CD14-positive monocyte (primary cell): Measurements from ENCODE around the gene CTXN1. TPM values are rescaled to one million over a fixed set of nuclear protein-coding genes. Genes with fewer than 3 reads are reported as not detected.

ENCODE experiments used
- DNase-seq, 3 donors: peaks; one replicate each; pipeline ENCODE4 v3.0.0-alpha.2; 2011 to 2022
- H2AFZ ChIP-seq: 2 replicates; pipeline ENCODE4 v1.6.0; 2012; ENCODE audit warnings: mild to moderate bottlenecking, low read depth, low read length, inconsistent platforms; ENCODE audit not compliant: insufficient read depth, poor library complexity, severe bottlenecking
- H3K27ac ChIP-seq, 2 donors: 1 replicate in 1 of 2; 2 replicates in 1 of 2; pipeline ENCODE4 v1.5.1; 2012 to 2013; ENCODE audit warnings: low read length in 2 of 2, control low read depth in 1 of 2, inconsistent platforms in 1 of 2, low read depth in 1 of 2, mild to moderate bottlenecking in 1 of 2
- H3K27me3 ChIP-seq, 2 donors: one replicate each; pipeline versions ENCODE4 v1.6.0 to v1.6.1; 2011 to 2013; ENCODE audit warnings: low read length in 2 of 2; ENCODE audit not compliant: control insufficient read depth in 2 of 2, insufficient read depth in 2 of 2
- H3K36me3 ChIP-seq, 2 donors: replicated peaks in 1 of 2; 1 replicate in 1 of 2; 2 replicates in 1 of 2; pipeline versions ENCODE4 v1.5.1 to v1.6.1; 2012 to 2013; ENCODE audit warnings: low read length in 2 of 2, control low read depth in 1 of 2, inconsistent platforms in 1 of 2, mild to moderate bottlenecking in 1 of 2; ENCODE audit not compliant: insufficient read depth in 2 of 2, control insufficient read depth in 1 of 2
- H3K4me1 ChIP-seq, 2 donors: 1 replicate in 1 of 2; 2 replicates in 1 of 2; pipeline versions ENCODE4 v1.5.1 to v1.6.1; 2012 to 2013; ENCODE audit warnings: low read length in 2 of 2, control low read depth in 1 of 2, inconsistent platforms in 1 of 2, mild to moderate bottlenecking in 1 of 2, moderate library complexity in 1 of 2; ENCODE audit not compliant: insufficient read depth in 2 of 2, control insufficient read depth in 1 of 2
- H3K4me2 ChIP-seq: replicated peaks from 2 replicates; pipeline ENCODE3; 2012; ENCODE audit warnings: low read length, moderate library complexity, mild to moderate bottlenecking; ENCODE audit not compliant: poor library complexity, severe bottlenecking; ENCODE audit errors: extremely low read depth
- H3K4me3 ChIP-seq, 3 experiments: fragments of 200-600 bp in 1 of 3; sonication (generic) in 1 of 3; replicated peaks in 1 of 3; 1 replicate in 2 of 3; 2 replicates in 1 of 3; pipeline ENCODE4 v1.5.1; 2011 to 2013; ENCODE audit warnings: low read length in 3 of 3, mild to moderate bottlenecking in 3 of 3, control low read depth in 2 of 3, low read depth in 2 of 3, inconsistent platforms in 1 of 3, moderate library complexity in 1 of 3
- H3K79me2 ChIP-seq: 2 replicates; pipeline ENCODE4 v1.6.0; 2012; ENCODE audit warnings: mild to moderate bottlenecking, control low read depth, inconsistent platforms, low read length, moderate library complexity; ENCODE audit not compliant: insufficient read depth
- H3K9ac ChIP-seq: 2 replicates; pipeline ENCODE4 v1.6.0; 2017; ENCODE audit warnings: low read length, mild to moderate bottlenecking; ENCODE audit not compliant: insufficient read depth, poor library complexity, severe bottlenecking
- H3K9me3 ChIP-seq, 2 donors: replicated peaks in 1 of 2; 1 replicate in 1 of 2; 2 replicates in 1 of 2; pipeline versions ENCODE4 v1.5.1 to v1.6.1; 2012 to 2013; ENCODE audit warnings: low read length in 2 of 2, control low read depth in 1 of 2; ENCODE audit not compliant: control insufficient read depth in 1 of 2, insufficient read depth in 1 of 2
- H4K20me1 ChIP-seq: 2 replicates; pipeline ENCODE4 v1.6.0; 2012; ENCODE audit warnings: mild to moderate bottlenecking, low read length, control low read depth, moderate library complexity; ENCODE audit not compliant: insufficient read depth
- H3K27ac Mint-ChIP-seq, 7 donors: one replicate each; pipeline ENCODE4 v1.8.0; 2020; ENCODE audit warnings: mild to moderate bottlenecking in 7 of 7, mixed read lengths in 7 of 7, moderate library complexity in 6 of 7, inconsistent platforms in 2 of 7
- H3K27me3 Mint-ChIP-seq, 3 donors: one replicate each; pipeline ENCODE4 v1.8.0; 2021 to 2022; ENCODE audit warnings: low read depth in 3 of 3, mild to moderate bottlenecking in 3 of 3, mixed read lengths in 3 of 3, moderate library complexity in 3 of 3, inconsistent platforms in 1 of 3
- H3K36me3 Mint-ChIP-seq, 2 donors: one replicate each; pipeline ENCODE4 v1.8.0; 2020; ENCODE audit warnings: mixed read lengths in 2 of 2, inconsistent platforms in 1 of 2, mild to moderate bottlenecking in 1 of 2
- H3K4me1 Mint-ChIP-seq: one replicate; pipeline ENCODE4 v1.8.0; 2020; ENCODE audit warnings: mild to moderate bottlenecking, mixed read lengths
- H3K4me3 Mint-ChIP-seq, 2 donors: one replicate each; pipeline ENCODE4 v1.8.0; 2020; ENCODE audit warnings: mild to moderate bottlenecking in 2 of 2, mixed read lengths in 2 of 2, moderate library complexity in 1 of 2
- H3K9me3 Mint-ChIP-seq, 7 donors: one replicate each; pipeline ENCODE4 v1.8.0; 2020 to 2022; ENCODE audit warnings: mixed read lengths in 7 of 7, mild to moderate bottlenecking in 6 of 7, moderate library complexity in 6 of 7, inconsistent platforms in 2 of 7
- WGBS: methylation state at CpG from one replicate; pipeline ENCODE4 v1.1.5; 2013; ENCODE audit warnings: missing lambda C conversion rate; ENCODE audit not compliant: insufficient coverage; 5-methylcytosine and 5-hydroxymethylcytosine counted together
- intact Hi-C, 2 donors: fragments of 100-400 bp; cut with micrococcal nuclease; formaldehyde crosslinking; loops; one replicate each; pipeline versions ENCODE4 v1.15.0 to v1.15.1; 2023
- polyA plus RNA-seq, 3 donors: library from polyadenylated mRNA; depleted of rRNA in 1 of 3; unstranded in 2 of 3; stranded (reverse) in 1 of 3; fragments of 300-500 nt in 2 of 3; fragments of >200 nt in 1 of 3; fragmentation: Illumina TruSeq in 2 of 3; gene quantifications; 1 replicate in 2 of 3; 2 replicates in 1 of 3; pipeline ENCODE4 v1.2.3, GENCODE V29; 2012 to 2021
- TF ChIP-seq, protein P1 (sequence below): fragments of 200-600 bp; IDR thresholded peaks from one replicate; pipeline ENCODE4 v1.8.0; 2022; ENCODE audit warnings: antibody characterized with exemption, mild to moderate bottlenecking

CTXN1 gene
- polyA plus RNA-seq, 3 donors = not detected

DNA sequence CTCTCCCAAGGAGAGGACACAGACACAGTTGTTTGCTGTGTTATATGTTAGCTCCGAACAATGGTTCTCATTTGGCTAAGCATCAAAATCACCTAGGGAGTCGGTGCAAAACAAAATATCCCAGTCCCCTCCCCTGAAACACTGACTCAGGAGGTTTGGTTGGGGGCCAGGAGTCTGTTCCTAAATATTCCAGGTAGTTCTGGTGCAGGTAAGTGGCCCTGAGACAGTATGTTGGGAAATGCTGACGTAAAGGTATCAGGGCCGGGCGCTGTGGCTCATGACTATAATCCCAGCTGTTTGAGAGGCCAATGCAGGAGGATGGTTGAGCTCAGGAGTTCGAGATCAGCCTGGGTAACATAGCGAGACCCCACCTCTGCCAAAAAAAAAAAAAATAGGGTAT is 24.6 kb downstream of the CTXN1 start:
- H3K4me1 ChIP-seq = peaks cover 19 to 26% of the 10 kb centered on the region in 2 donors
- no peak overlapping the region for H3K4me2 ChIP-seq
- no peak overlapping the region for H3K4me3 ChIP-seq
- peaks cover 6 to 11% of the 10 kb centered on the region in 2 donors for H3K36me3 ChIP-seq
- intact Hi-C loops = loop anchor here in 1 of 2 donors (10.0 kb wide), 1 partner anchor 267 kb away; the partner anchor contains the start of genes PCP2 and STXBP2
- peaks cover 23% of the 10 kb centered on the region for H3K79me2 ChIP-seq
- Mint-ChIP-seq H3K27ac (no peak overlapping the region), H3K4me3 (no peak overlapping the region), H3K27me3 (peaks cover 0 to 6% (median 5%) of the 10 kb centered on the region in 3 donors), H3K9me3 (peaks cover 0 to 3% (median 0%) of the 10 kb centered on the region in 7 donors), H3K4me1 (peaks cover 24% of the 10 kb centered on the region), H3K36me3 (peaks cover 9 to 15% of the 10 kb centered on the region in 2 donors)
- no peaks in the 10 kb centered on the region for H3K27me3 ChIP-seq
- WGBS = 94% methylated on average over 3 of the region's 7 CpGs
- DNase-seq = no peak
- no peak overlapping the region for H3K27ac ChIP-seq
- peaks cover 22% of the 10 kb centered on the region for H4K20me1 ChIP-seq
- TF ChIP-seq, protein P1, sequence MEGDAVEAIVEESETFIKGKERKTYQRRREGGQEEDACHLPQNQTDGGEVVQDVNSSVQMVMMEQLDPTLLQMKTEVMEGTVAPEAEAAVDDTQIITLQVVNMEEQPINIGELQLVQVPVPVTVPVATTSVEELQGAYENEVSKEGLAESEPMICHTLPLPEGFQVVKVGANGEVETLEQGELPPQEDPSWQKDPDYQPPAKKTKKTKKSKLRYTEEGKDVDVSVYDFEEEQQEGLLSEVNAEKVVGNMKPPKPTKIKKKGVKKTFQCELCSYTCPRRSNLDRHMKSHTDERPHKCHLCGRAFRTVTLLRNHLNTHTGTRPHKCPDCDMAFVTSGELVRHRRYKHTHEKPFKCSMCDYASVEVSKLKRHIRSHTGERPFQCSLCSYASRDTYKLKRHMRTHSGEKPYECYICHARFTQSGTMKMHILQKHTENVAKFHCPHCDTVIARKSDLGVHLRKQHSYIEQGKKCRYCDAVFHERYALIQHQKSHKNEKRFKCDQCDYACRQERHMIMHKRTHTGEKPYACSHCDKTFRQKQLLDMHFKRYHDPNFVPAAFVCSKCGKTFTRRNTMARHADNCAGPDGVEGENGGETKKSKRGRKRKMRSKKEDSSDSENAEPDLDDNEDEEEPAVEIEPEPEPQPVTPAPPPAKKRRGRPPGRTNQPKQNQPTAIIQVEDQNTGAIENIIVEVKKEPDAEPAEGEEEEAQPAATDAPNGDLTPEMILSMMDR = no peak
- no peaks in the 10 kb centered on the region for H3K9me3 ChIP-seq
- no peak overlapping the region for H2AFZ ChIP-seq
- no peak overlapping the region for H3K9ac ChIP-seq

DNA sequence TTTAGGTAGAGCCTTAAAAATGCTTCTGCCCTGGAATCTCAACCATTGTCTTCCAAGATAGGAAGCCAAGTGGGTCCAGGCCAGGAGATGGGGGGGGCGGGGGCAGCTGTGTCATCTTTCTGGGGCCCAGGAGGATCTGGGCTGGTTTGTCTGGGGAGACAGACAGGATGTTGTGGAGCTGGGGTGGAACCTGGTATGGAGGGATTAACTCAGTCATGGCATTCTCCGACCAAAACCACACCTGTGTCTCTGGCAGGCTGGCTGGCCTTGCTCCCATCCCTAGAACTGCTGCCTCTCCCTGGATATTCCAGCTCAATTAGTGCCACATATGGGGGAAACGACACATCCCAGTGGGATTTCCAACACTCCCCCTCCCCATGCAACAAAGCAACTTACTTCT is 25.0 kb downstream of the CTXN1 start:
- Histone ChIP-seq H3K27me3 (no peaks in the 10 kb centered on the region), H3K4me1 (peaks cover 19 to 26% of the 10 kb centered on the region in 2 donors), H3K27ac (no peak overlapping the region), H2AFZ (no peak overlapping the region), H4K20me1 (peaks cover 18% of the 10 kb centered on the region), H3K79me2 (peaks cover 19% of the 10 kb centered on the region), H3K9ac (no peak overlapping the region), H3K36me3 (peaks cover 2 to 7% of the 10 kb centered on the region in 2 donors), H3K4me2 (no peak overlapping the region), H3K9me3 (no peaks in the 10 kb centered on the region), H3K4me3 (no peak overlapping the region)
- TF ChIP-seq, protein P1 = no peak
- Mint-ChIP-seq H3K27ac (peak overlapping the region in 1 of 7 donors; percentile 35), H3K27me3 (peaks cover 0 to 6% (median 5%) of the 10 kb centered on the region in 3 donors), H3K9me3 (peaks cover 0 to 3% (median 0%) of the 10 kb centered on the region in 7 donors), H3K4me1 (peaks cover 24% of the 10 kb centered on the region), H3K4me3 (no peak overlapping the region), H3K36me3 (peaks cover 9 to 11% of the 10 kb centered on the region in 2 donors)
- 100% methylated on average over 1 of the region's 3 CpGs for WGBS
- intact Hi-C loops = loop anchor here in 1 of 2 donors (10.0 kb wide), 1 partner anchor 266 kb away; the partner anchor contains the start of genes PCP2 and STXBP2
- DNase-seq = no peak
